Measurements from ENCODE around the gene VSIG8.

DNA sequence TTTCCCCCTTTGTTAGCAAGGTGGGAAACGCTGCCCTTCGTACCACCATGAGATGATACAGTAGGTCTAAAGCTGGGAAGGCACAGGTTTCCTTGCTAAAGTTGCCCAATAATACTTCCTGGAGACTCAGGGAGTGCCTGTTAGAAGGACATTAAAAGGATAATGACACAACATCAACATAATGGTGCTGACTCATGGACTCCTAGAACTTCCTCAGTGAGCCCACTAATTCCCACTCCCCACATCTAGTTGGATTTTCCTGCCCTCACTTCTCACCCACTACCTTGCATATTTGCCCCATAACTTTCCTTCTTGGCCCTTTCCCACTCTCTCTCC lies 20.0 kb upstream of the VSIG8 start:
- TF ChIP-seq POLR2AphosphoS5 (IDR thresholded peaks at IDR 0.05; ENCODE audit: insufficient read depth, low read depth, low read length) (no peak), POLR2A (IDR thresholded peaks at IDR 0.05; ENCODE audit: low read depth, low read length) (no peak), CTCF (IDR thresholded peaks at IDR 0.05; ENCODE audit: extremely low read depth in 1 of 2, insufficient read depth in 1 of 2, low read depth in 1 of 2, low read length in 2 of 2) (no peak), EZH2 (IDR thresholded peaks at IDR 0.05; ENCODE audit: borderline replicate concordance, low read depth, low read length, severe bottlenecking) (no peak), MYC (IDR thresholded peaks at IDR 0.05; ENCODE audit: low read depth, low read length) (no peak)
- TF ChIP-seq, protein P1, sequence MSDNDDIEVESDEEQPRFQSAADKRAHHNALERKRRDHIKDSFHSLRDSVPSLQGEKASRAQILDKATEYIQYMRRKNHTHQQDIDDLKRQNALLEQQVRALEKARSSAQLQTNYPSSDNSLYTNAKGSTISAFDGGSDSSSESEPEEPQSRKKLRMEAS (IDR thresholded peaks at IDR 0.05; ENCODE audit: insufficient read depth, insufficient read length) = no peak
